GM21619 (cell line): ENCODE results near the gene LRRN2.

ENCODE experiments used
- ATAC-seq: cut with Tn5 transposase; IDR thresholded peaks from one replicate; pipeline ENCODE4 v1.9.1; 2021; ENCODE audit not compliant: unreplicated experiment

Gene LRRN2

DNA sequence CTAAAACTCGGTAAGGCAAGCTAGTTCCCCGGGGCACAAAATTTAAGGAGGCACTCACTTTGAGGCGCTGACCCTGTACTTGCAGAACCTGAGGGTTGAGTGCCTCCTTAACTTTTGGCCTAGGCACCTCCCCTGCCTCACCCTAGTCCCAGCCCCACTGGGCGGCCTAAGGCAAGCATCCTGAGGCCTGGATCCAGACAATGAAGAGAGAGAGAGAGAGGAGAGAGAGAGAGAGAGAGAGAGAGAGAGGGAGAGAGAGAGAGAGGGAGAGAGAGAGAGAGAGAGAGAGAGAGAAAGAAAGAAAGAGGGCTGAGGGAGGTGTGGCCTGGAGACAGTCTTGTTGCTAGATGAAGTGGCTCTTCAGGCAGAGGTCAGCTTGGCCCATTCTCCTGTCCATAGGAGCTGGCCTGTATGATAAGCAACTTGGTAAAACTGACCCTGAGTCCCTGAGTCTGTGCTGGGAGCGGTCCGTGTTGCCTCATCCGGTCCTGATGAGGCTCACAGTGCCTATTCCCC, 7.4 kb upstream of the LRRN2 start:
- no peak for ATAC-seq

DNA sequence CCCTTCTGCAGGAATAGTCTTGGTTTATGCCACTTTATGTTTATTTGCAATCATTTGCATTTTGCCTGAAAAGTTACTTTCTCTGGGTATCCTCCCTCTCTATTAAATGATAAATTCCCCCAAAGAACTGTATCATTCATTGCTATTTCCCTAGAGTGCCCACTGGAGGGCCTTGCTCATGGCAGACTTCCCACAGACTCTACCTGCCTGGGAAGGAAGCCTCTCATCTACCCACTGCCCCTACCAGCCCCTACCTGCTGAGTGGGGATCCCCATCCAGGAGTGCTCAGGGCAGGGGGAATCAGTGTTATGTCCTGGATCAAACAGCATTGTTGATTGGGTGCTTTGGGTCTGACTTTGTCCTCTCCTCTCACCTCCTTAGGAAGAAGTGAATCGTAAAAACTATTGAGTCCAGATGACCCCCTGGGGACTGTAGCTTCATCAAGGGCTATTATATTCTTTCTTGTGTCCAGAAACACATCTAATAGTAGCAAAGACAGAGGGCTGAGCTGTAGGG, 6.8 kb upstream of the LRRN2 start:
- no peak for ATAC-seq

DNA sequence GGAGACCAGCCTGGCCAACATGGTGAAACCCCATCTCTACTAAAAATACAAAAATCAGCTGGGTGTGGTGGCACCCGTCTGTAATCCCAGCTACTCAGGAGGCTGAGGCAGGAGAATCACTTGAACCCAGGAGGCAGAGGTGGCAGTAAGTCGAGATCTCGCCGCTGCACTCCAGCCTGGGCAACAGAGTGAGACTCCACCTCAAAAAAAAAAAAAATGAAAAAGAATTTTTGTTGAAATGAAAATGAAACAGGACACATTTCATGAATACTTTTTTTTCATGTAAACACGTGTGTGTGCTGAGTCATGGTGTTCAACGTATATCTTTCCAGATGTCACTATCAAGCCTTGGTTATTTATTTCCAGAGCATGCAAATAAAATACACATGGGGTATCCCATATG, 5.8 kb upstream of the LRRN2 start:
- ATAC-seq, result peak; percentile 63

DNA sequence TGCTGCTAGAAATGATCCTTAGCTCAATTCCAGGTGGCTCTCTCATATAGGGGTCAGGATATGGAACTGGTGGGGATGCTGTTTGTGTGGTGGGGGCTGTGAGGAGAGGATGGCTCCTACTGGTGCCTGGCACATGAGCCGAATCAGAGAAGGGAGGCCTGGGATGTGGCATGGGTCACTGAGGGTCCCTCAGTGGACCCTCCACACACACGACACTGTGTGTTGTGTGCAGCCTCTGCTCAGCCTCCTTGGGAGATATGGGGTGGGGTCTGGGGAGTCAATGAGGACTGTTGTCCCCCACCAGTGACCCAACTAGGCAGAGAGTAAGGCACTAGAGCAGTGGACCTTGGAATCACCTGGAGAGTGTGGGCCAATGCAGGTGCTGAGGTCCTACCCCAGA, 3.2 kb upstream of the LRRN2 start:
- ATAC-seq, result no peak

GRCh38 chr1:204688007-204688406, 2.5 kb upstream of the LRRN2 start:
- no peak for ATAC-seq

DNA sequence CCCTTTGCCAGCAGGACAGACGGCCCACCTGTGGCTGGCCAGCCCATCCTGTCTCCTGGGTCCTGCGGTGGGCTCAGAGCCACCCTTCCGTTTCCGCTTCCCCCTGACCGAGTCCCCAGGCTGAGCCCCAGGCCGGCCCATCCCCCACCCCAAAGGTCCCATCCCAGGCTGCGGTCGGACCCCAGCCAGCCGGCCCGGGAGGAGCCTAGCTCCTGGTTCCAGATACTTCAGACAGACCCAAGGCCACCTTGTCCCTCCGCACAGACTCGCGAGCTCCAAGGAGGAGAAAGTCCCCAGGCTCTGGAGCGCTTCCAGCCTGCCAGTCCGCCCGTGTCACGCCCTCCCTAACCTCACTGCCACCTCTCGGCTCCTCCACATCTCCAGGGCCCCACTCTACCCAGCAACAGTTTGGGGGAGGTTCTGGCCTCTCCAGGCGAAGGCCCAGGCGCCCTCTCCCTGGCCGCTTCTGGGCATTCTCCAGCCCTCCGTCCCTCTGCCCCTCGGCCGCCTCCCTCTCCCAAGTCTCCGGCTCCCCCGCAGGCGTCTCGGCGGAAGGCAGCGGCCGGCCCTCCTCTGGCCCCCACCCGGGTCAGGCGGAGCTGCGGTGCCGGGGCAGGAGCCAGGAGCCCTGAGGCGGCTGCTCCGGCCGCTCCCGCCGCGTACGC, 835 bp downstream of the LRRN2 start:
- no peak for ATAC-seq

- ATAC-seq, result no peak
Measured at GRCh38 chr1:204684206-204684570, 1.4 kb downstream of the LRRN2 start.

- no peak for ATAC-seq
Measured at GRCh38 chr1:204683284-204684205, 2.0 kb downstream of the LRRN2 start.

- no peak for ATAC-seq
Measured at GRCh38 chr1:204680461-204680860, 5.1 kb downstream of the LRRN2 start.

GRCh38 chr1:204680051-204680450, 5.5 kb downstream of the LRRN2 start:
- no peak for ATAC-seq

DNA sequence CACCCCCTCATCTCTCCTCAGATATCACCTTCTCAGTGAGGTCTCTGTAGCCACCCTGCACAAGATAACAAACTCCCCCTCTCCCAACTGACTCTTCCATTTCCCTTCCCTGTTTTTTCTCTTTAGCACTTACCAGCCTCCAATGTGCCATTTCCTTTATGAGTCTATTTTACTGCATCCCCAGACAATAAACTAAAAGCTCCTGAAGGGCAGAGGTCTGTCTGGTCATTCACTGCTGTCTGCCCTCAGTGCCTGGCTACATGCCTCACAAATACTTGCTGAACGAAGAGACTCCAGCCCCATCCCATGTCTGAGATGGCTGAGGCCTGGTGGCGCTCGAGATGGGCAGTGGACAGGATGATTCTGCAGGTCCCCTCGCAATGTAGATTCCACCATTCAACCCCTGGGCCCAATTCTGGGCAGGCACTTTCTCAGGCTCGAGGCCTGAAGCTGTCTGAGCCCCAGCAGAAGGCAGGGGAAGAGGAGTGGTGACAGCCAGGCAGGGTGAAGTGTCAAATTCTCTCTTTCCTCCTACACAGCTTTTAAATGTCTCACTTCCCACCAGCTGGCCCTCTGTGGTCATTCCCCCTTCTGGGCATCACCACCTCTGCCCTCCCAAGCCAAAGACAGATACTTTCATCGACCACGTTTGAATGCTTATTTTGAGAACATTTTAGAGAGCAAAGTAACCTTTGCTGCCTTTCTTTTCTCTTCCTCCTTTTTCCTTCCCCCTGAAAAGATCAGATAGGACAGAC, 6.6 kb downstream of the LRRN2 start:
- no peak for ATAC-seq

DNA sequence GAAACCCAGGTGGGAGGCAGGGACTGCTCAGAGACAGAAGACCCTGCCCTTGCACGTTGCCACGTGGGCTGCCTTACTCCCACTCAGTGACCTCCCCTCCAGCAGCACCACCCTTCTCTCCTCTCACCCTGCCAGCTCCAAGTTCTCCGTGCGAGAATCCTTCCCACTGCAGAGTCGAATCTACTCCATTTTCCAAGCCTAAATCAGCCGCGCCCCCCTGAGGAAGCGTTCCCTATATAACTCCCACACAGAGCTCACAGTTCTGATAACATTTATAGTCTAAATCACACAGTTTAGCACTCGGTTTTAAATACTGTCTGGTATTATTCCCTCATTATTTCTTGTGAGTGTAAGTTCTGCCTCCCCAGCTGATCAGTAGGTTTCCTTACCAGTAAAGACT, 7.7 kb downstream of the LRRN2 start:
- ATAC-seq, result no peak

DNA sequence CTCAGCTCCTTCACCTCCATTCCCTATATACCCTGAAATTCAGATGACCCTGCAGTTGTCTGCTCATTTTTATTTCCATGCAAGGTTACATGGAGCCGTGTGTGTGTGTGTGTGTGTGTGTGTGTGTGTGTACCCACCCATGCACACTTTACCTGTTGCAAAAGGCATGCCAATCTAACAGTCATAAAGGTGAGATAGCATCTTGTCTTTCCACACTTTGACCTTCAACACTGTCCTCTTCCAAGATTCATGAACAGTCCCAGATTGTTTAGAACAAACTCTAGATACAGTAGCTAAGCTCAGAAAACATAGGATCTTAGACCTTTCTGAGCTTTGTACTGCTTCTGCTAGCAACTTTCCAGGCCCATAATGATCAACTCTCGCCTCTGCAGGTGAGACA, 9.5 kb downstream of the LRRN2 start:
- ATAC-seq, result no peak

GRCh38 chr1:204673909-204674649, 11.5 kb downstream of the LRRN2 start:
- ATAC-seq, result no peak

DNA sequence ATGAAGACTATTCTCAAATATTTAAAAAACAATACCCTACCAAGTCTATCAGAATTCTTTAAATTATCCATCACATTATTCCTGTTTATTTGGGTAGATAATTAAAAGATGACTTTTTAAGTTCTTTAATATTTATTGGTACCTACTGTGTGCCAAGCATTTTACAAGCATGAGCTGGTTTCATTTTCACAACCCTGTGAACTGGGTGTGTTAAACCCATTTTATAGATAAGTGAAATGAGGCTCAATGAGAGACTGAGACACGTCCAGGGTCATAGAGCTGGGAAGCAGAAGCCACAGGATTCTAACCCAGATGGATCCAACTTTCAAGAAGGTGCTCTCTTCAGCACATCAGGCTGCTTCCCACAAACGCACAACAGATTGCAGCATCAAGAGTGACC, 12.3 kb downstream of the LRRN2 start:
- ATAC-seq, result no peak

GRCh38 chr1:204672482-204673121, 12.9 kb downstream of the LRRN2 start:
- ATAC-seq, result no peak

GRCh38 chr1:204672069-204672468, 13.5 kb downstream of the LRRN2 start:
- ATAC-seq, result no peak

DNA sequence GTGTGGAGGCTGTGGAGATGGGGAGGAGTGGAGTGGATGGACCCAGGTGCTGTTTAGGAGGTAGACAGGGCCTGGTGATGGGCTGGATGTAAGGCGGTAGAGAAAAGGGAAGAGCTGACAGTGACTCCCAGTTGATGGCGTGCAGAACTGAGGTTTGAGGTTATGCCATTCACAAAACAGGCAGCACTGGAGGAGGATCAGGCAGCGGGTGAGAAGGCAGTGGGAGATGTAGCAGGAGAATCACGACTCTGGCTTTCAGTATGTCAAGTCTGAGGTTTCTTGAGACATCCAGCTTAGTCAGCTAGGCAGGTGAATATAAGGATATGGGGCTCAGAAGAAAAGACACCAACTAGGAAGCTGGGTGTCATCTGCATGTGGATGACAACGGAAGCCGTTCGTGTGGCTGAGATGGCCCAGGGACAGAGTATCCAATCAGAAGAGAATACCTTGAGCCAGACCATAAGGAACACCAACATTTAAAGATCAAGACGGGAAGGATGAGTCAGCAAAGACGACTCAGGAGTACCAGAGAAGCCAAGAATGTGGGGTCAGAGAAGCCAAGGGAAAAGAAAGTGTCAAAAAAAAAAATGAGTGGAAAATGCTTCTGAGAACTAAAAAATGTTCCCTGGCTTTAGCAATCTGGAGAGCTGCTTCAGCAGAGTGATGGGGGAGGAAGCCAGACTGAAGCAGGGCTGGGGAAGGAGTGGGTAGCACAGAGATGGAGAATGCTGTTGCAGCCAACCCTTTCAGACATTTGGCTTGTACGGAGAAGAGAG, 15.2 kb downstream of the LRRN2 start:
- ATAC-seq, result no peak

GRCh38 chr1:204669579-204669978, 16.0 kb downstream of the LRRN2 start:
- no peak for ATAC-seq

DNA sequence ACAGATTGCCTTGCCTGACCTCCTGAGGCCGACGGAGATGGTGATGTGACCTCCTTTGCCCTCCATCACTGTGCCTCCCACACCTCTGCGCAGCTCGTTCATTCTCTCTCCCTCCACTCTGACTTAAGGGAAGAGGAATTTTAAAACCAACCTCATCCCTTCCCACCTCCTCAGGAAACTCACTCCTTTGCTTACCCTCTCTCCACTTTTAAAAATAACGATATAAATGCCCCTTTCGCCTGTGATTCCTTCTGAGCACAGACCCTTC, 21.2 kb downstream of the LRRN2 start:
- no peak for ATAC-seq
